HEK293 (cell line): Measurements from ENCODE around the gene NAA80.

Source experiments
- CTCF ChIA-PET: fragments of 350-600 bp; formaldehyde crosslinking; extraction: SDS; loops from one replicate; lab custom pipeline; 2021; ENCODE audit warnings: antibody characterized with exemption; lab: Yijun Ruan, JAX
- POLR2A ChIA-PET: fragments of 300-600 bp; formaldehyde crosslinking; extraction: SDS; loops from one replicate; lab custom pipeline; 2020; ENCODE audit warnings: antibody characterized with exemption, inconsistent platforms; lab: Yijun Ruan, JAX
- H3K27ac ChIP-seq: fragments of 200-500 bp; sonication (Bioruptor generic); 2 replicates; pipeline ENCODE4 v1.5.1; 2014; ENCODE audit warnings: low read depth, low read length, control low read depth, inconsistent platforms; ENCODE audit errors: extremely low read depth
- H3K36me3 ChIP-seq, 2 experiments: fragments of 200-500 bp in 1 of 2; sonication (Bioruptor generic) in 1 of 2; 1 replicate in 1 of 2; 2 replicates in 1 of 2; pipeline ENCODE4 v1.5.1; 2014 to 2017; ENCODE audit warnings: inconsistent platforms in 2 of 2, low read length in 2 of 2; ENCODE audit not compliant: control insufficient read depth in 2 of 2, insufficient read depth in 1 of 2
- H3K4me1 ChIP-seq: fragments of 200-500 bp; sonication (Bioruptor generic); 2 replicates; pipeline ENCODE4 v1.5.1; 2014; ENCODE audit warnings: mild to moderate bottlenecking, low read length, inconsistent platforms; ENCODE audit not compliant: control insufficient read depth, insufficient read depth
- H3K4me3 ChIP-seq: 2 replicates; pipeline ENCODE4 v1.5.1; 2011; ENCODE audit warnings: low read depth, mild to moderate bottlenecking, control low read depth, low read length, moderate library complexity
- H3K9me3 ChIP-seq: fragments of 200-500 bp; sonication (Bioruptor generic); 2 replicates; pipeline ENCODE4 v1.5.1; 2014; ENCODE audit warnings: low read depth, low read length, inconsistent platforms; ENCODE audit not compliant: control insufficient read depth, insufficient read depth
- GLIS1 ChIP-seq: fragments of 450-650 bp; formaldehyde crosslinking; IDR thresholded peaks from 2 replicates; pipeline ENCODE4 v1.5.1; 2016; ENCODE audit warnings: missing biosample characterization, missing genetic modification characterization
- GLIS2 ChIP-seq: fragments of 450-650 bp; formaldehyde crosslinking; IDR thresholded peaks from 2 replicates; pipeline ENCODE4 v1.5.1; 2016; ENCODE audit warnings: missing biosample characterization, missing genetic modification characterization
- INSM2 ChIP-seq: fragments of 450-650 bp; formaldehyde crosslinking; IDR thresholded peaks from 2 replicates; pipeline ENCODE4 v1.5.1; 2016; ENCODE audit warnings: missing biosample characterization, missing genetic modification characterization
- KLF10 ChIP-seq: fragments of 450-650 bp; IDR thresholded peaks from 2 replicates; pipeline ENCODE4 v1.5.1; 2018; ENCODE audit warnings: missing biosample characterization, mild to moderate bottlenecking, missing genetic modification characterization
- RBAK ChIP-seq: fragments of 450-650 bp; formaldehyde crosslinking; IDR thresholded peaks from 2 replicates; pipeline ENCODE4 v1.5.1; 2016; ENCODE audit warnings: missing biosample characterization, missing genetic modification characterization
- SP2 ChIP-seq: fragments of 450-650 bp; formaldehyde crosslinking; IDR thresholded peaks from 2 replicates; pipeline ENCODE4 v1.5.1; 2016; ENCODE audit warnings: missing biosample characterization, missing genetic modification characterization
- SP7 ChIP-seq: fragments of 450-650 bp; formaldehyde crosslinking; IDR thresholded peaks from 2 replicates; pipeline ENCODE4 v1.5.1; 2016; ENCODE audit warnings: missing biosample characterization, missing genetic modification characterization
- TCF7L2 ChIP-seq: IDR thresholded peaks from 2 replicates; pipeline ENCODE4 v1.6.1; 2011; ENCODE audit warnings: low read depth, mild to moderate bottlenecking, inconsistent platforms, low read length, moderate library complexity, borderline replicate concordance
- ZBTB26 ChIP-seq: fragments of 450-650 bp; formaldehyde crosslinking; optimal IDR thresholded peaks from 2 replicates; pipeline ENCODE3; 2016; ENCODE audit warnings: missing biosample characterization, mild to moderate bottlenecking, missing genetic modification characterization
- ZNF174 ChIP-seq: fragments of 450-650 bp; formaldehyde crosslinking; IDR thresholded peaks from 2 replicates; pipeline ENCODE4 v1.5.0; 2017; ENCODE audit warnings: missing biosample characterization, mild to moderate bottlenecking, missing genetic modification characterization
- ZNF202 ChIP-seq: fragments of 450-650 bp; formaldehyde crosslinking; IDR thresholded peaks from 2 replicates; pipeline ENCODE4 v1.5.1; 2016; ENCODE audit warnings: missing biosample characterization, missing genetic modification characterization, borderline replicate concordance
- ZNF335 ChIP-seq: fragments of 450-650 bp; formaldehyde crosslinking; conservative IDR thresholded peaks from 2 replicates; pipeline ENCODE4 v1.5.1; 2016; ENCODE audit warnings: missing biosample characterization, missing genetic modification characterization
- ZNF362 ChIP-seq: fragments of 450-650 bp; formaldehyde crosslinking; IDR thresholded peaks from 2 replicates; pipeline ENCODE4 v1.5.1; 2016; ENCODE audit warnings: missing biosample characterization, missing genetic modification characterization
- ZNF510 ChIP-seq: fragments of 450-650 bp; formaldehyde crosslinking; IDR thresholded peaks from 2 replicates; pipeline ENCODE4 v1.5.1; 2018; ENCODE audit warnings: mild to moderate bottlenecking, missing genetic modification characterization, missing biosample characterization; ENCODE audit not compliant: insufficient replicate concordance
- ZNF629 ChIP-seq: fragments of 450-650 bp; formaldehyde crosslinking; IDR thresholded peaks from 2 replicates; pipeline ENCODE4 v1.5.1; 2017; ENCODE audit warnings: missing biosample characterization, missing genetic modification characterization
- ZNF830 ChIP-seq: fragments of 450-650 bp; IDR thresholded peaks from 2 replicates; pipeline ENCODE4 v1.5.0; 2018; ENCODE audit warnings: missing biosample characterization, missing genetic modification characterization, low read depth, mild to moderate bottlenecking, moderate library complexity
- TF ChIP-seq, protein P1 (sequence below): fragments of 450-650 bp; formaldehyde crosslinking; IDR thresholded peaks from 2 replicates; pipeline ENCODE4 v1.5.1; 2016; ENCODE audit warnings: missing biosample characterization, missing genetic modification characterization
- TF ChIP-seq, protein P2 (sequence below): fragments of 450-650 bp; formaldehyde crosslinking; conservative IDR thresholded peaks from 2 replicates; pipeline ENCODE4 v1.5.1; 2016; ENCODE audit warnings: low read depth, missing biosample characterization, missing genetic modification characterization
- TF ChIP-seq, protein P3 (sequence below): fragments of 450-650 bp; IDR thresholded peaks from 2 replicates; pipeline ENCODE4 v1.5.1; 2018; ENCODE audit warnings: missing biosample characterization, mild to moderate bottlenecking, missing genetic modification characterization
- TF ChIP-seq, protein P4 (sequence below): fragments of 450-650 bp; formaldehyde crosslinking; IDR thresholded peaks from 2 replicates; pipeline ENCODE4 v1.5.1; 2017; ENCODE audit warnings: missing biosample characterization, mild to moderate bottlenecking, missing genetic modification characterization, moderate library complexity

Gene NAA80

DNA sequence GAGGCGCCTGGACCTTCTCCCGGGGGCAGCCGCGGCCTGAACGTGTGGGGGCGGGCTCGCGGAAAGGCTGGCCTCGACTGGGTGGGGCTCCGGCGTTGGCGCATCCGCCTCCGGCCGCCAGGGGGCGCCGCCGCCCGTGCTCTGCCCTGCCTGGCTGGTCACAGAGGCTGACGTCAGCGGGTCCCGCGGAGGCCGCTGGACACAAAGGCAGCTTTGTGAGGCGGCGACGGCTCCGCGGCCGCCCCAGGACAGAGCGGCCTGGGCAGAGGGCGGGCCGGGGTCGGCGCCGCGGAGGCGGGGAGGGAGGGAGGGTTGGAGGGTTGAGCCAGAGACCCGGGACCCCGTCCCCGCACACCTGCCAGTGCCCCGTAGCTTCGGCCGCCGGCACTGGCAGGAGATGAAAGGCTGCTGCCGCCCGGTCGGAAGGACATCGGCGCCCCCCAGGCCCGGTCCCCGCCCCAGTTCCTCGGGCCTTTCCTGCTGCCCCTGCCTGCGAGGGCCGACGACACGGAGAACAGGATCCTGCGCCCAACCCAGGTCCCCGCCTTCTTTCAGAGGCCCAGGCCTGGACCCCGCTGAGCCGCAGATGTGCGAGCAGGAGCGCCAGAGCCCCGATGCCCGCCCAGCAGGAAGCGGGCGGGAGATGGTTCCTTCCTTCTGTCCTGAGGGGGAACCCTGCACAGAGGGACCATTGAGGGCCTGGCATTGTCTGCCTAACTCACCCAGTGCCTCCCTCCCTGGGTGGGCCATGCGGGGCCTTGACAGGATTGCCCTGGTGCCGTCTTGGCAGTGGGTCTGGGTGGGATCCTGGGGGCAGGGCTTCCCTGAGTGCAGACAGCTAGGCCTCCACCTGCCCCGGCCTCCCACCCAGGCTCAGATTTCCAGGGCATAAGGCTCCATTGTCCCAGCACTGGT lies 38.9 kb downstream of the NAA80 start:
- H3K4me1 ChIP-seq = peaks cover 3% of the 10 kb centered on the region; the same call in 1 of the 2 replicates
- H3K4me3 ChIP-seq = peak overlapping the region; percentile 36
- ChIA-PET CTCF (interaction anchor here (0.7 to 3.9 kb wide), 12 partner anchors 11 to 67 kb away, joined by 3 to 49 read pairs (median 4); partner anchors contain the start of gene HYAL2), POLR2A (interaction anchor here (1.5 kb wide), 1 partner anchor 68 kb away, joined by 5 read pairs; the partner anchor contains the start of gene TUSC2)
- peaks cover 5 to 26% of the 10 kb centered on the region in 2 experiments for H3K36me3 ChIP-seq
- H3K9me3 ChIP-seq = no peaks in the 10 kb centered on the region
- H3K27ac ChIP-seq = peak overlapping the region; percentile 86
- no peak for TF ChIP-seq INSM2 (tag by site-specific recombination)
- TF ChIP-seq TCF7L2 = peak; percentile 91
- no peak for TF ChIP-seq ZNF830 (tag by site-specific recombination)
- TF ChIP-seq, protein P1, sequence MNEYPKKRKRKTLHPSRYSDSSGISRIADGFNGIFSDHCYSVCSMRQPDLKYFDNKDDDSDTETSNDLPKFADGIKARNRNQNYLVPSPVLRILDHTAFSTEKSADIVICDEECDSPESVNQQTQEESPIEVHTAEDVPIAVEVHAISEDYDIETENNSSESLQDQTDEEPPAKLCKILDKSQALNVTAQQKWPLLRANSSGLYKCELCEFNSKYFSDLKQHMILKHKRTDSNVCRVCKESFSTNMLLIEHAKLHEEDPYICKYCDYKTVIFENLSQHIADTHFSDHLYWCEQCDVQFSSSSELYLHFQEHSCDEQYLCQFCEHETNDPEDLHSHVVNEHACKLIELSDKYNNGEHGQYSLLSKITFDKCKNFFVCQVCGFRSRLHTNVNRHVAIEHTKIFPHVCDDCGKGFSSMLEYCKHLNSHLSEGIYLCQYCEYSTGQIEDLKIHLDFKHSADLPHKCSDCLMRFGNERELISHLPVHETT = no peak
- 0 out of 2 replicates have a peak, but pooled peaks have one; percentile 20 for TF ChIP-seq KLF10 (tag by site-specific recombination)
- TF ChIP-seq GLIS1 (tag by site-specific recombination) = peak; percentile 91
- peak; percentile 72; the same call in 1 of the 2 replicates for TF ChIP-seq ZNF629 (tag by site-specific recombination)
- TF ChIP-seq, protein P2, sequence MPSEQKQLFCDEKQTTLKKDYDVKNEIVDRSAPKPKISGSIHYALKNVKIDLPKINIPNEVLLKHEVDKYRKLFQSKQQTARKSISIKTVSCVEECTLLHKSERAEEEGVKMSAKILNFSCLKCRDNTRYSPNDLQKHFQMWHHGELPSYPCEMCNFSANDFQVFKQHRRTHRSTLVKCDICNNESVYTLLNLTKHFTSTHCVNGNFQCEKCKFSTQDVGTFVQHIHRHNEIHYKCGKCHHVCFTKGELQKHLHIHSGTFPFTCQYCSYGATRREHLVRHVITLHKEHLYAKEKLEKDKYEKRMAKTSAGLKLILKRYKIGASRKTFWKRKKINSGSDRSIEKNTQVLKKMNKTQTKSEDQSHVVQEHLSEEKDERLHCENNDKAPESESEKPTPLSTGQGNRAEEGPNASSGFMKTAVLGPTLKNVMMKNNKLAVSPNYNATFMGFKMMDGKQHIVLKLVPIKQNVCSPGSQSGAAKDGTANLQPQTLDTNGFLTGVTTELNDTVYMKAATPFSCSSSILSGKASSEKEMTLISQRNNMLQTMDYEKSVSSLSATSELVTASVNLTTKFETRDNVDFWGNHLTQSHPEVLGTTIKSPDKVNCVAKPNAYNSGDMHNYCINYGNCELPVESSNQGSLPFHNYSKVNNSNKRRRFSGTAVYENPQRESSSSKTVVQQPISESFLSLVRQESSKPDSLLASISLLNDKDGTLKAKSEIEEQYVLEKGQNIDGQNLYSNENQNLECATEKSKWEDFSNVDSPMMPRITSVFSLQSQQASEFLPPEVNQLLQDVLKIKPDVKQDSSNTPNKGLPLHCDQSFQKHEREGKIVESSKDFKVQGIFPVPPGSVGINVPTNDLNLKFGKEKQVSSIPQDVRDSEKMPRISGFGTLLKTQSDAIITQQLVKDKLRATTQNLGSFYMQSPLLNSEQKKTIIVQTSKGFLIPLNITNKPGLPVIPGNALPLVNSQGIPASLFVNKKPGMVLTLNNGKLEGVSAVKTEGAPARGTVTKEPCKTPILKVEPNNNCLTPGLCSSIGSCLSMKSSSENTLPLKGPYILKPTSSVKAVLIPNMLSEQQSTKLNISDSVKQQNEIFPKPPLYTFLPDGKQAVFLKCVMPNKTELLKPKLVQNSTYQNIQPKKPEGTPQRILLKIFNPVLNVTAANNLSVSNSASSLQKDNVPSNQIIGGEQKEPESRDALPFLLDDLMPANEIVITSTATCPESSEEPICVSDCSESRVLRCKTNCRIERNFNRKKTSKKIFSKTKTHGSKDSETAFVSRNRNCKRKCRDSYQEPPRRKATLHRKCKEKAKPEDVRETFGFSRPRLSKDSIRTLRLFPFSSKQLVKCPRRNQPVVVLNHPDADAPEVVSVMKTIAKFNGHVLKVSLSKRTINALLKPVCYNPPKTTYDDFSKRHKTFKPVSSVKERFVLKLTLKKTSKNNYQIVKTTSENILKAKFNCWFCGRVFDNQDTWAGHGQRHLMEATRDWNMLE (tag by site-specific recombination) = no peak
- no peak for TF ChIP-seq ZNF202 (tag by site-specific recombination)
- TF ChIP-seq, protein P3, sequence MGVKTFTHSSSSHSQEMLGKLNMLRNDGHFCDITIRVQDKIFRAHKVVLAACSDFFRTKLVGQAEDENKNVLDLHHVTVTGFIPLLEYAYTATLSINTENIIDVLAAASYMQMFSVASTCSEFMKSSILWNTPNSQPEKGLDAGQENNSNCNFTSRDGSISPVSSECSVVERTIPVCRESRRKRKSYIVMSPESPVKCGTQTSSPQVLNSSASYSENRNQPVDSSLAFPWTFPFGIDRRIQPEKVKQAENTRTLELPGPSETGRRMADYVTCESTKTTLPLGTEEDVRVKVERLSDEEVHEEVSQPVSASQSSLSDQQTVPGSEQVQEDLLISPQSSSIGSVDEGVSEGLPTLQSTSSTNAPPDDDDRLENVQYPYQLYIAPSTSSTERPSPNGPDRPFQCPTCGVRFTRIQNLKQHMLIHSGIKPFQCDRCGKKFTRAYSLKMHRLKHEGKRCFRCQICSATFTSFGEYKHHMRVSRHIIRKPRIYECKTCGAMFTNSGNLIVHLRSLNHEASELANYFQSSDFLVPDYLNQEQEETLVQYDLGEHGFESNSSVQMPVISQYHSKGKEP (tag by site-specific recombination) = no peak
- no peak for TF ChIP-seq ZNF362 (tag by site-specific recombination)
- no peak for TF ChIP-seq RBAK (tag by site-specific recombination)
- TF ChIP-seq, protein P4, sequence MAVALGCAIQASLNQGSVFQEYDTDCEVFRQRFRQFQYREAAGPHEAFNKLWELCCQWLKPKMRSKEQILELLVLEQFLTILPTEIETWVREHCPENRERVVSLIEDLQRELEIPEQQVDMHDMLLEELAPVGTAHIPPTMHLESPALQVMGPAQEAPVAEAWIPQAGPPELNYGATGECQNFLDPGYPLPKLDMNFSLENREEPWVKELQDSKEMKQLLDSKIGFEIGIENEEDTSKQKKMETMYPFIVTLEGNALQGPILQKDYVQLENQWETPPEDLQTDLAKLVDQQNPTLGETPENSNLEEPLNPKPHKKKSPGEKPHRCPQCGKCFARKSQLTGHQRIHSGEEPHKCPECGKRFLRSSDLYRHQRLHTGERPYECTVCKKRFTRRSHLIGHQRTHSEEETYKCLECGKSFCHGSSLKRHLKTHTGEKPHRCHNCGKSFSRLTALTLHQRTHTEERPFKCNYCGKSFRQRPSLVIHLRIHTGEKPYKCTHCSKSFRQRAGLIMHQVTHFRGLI (tag by site-specific recombination) = peak; percentile 56; the same call in 1 of the 2 replicates
- TF ChIP-seq ZBTB26 (tag by site-specific recombination) = peak; percentile 58
- peak; percentile 58 for TF ChIP-seq SP2 (tag by site-specific recombination)
- no peak for TF ChIP-seq ZNF510 (tag by site-specific recombination)
- TF ChIP-seq GLIS2 = peak; percentile 66
- TF ChIP-seq ZNF335 (tag by site-specific recombination) = peak; percentile 69
- TF ChIP-seq ZNF174 (tag by site-specific recombination) = no peak
- TF ChIP-seq SP7 = 0 out of 2 replicates have a peak, but pooled peaks have one; percentile 48
